Spleen (tissue), 13 donors: ENCODE data around the gene MIEN1. TPM values are rescaled to one million over a fixed set of nuclear protein-coding genes. Genes with fewer than 3 reads are reported as not detected.

ENCODE experiments used
- DNase-seq: peaks from one replicate; pipeline ENCODE4 v3.0.0-alpha.2; 2020
- H3K27ac ChIP-seq, 8 donors: fragments of 200-600 bp; sonication (generic) in 7 of 8; 1 replicate in 4 of 8; 2 replicates in 4 of 8; pipeline versions ENCODE4 v1.5.0 to v1.8.0; 2016 to 2021; ENCODE audit warnings: inconsistent platforms in 4 of 8, mild to moderate bottlenecking in 4 of 8, moderate library complexity in 1 of 8
- H3K27me3 ChIP-seq, 7 donors: fragments of 200-600 bp; sonication (generic) in 6 of 7; replicated peaks in 1 of 7; 1 replicate in 4 of 7; 2 replicates in 3 of 7; pipeline versions ENCODE4 v1.5.0 to v1.8.0; 2016 to 2021; ENCODE audit warnings: inconsistent platforms in 3 of 7, mild to moderate bottlenecking in 1 of 7
- H3K36me3 ChIP-seq, 6 donors: fragments of 200-600 bp; sonication (generic) in 5 of 6; 1 replicate in 4 of 6; 2 replicates in 2 of 6; pipeline versions ENCODE4 v1.5.0 to v1.8.0; 2016 to 2021; ENCODE audit warnings: inconsistent platforms in 2 of 6
- H3K4me1 ChIP-seq, 6 donors: fragments of 200-600 bp; sonication (generic) in 5 of 6; 1 replicate in 3 of 6; 2 replicates in 3 of 6; pipeline versions ENCODE4 v1.5.0 to v1.8.0; 2016 to 2021; ENCODE audit warnings: inconsistent platforms in 3 of 6
- H3K4me3 ChIP-seq, 8 donors: fragments of 200-600 bp; sonication (generic) in 7 of 8; 1 replicate in 4 of 8; 2 replicates in 4 of 8; pipeline versions ENCODE4 v1.5.0 to v1.8.0; 2016 to 2021; ENCODE audit warnings: inconsistent platforms in 4 of 8, mild to moderate bottlenecking in 4 of 8, moderate library complexity in 2 of 8
- H3K9me3 ChIP-seq, 8 donors: fragments of 200-600 bp; sonication (generic) in 7 of 8; 1 replicate in 4 of 8; 2 replicates in 4 of 8; pipeline versions ENCODE4 v1.5.0 to v1.8.0; 2016 to 2021; ENCODE audit warnings: inconsistent platforms in 4 of 8
- CTCF ChIP-seq, 11 experiments: fragments of 200-600 bp in 7 of 11; fragments of 450-650 bp in 4 of 11; sonication (generic) in 4 of 11; IDR thresholded peaks in 8 of 11; conservative IDR thresholded peaks in 3 of 11; 1 replicate in 7 of 11; 2 replicates in 4 of 11; pipeline versions ENCODE4 v1.4.0 to v1.8.0; 2016 to 2021; ENCODE audit warnings: antibody characterized with exemption in 11 of 11, inconsistent platforms in 4 of 11, mild to moderate bottlenecking in 1 of 11
- POLR2A ChIP-seq, 3 donors: fragments of 450-650 bp; IDR thresholded peaks; one replicate each; pipeline ENCODE4 v1.5.1; 2017; ENCODE audit warnings: antibody characterized with exemption in 3 of 3, mild to moderate bottlenecking in 1 of 3
- POLR2AphosphoS5 ChIP-seq, 3 donors: sonication (generic); formaldehyde crosslinking; IDR thresholded peaks; one replicate each; pipeline ENCODE4 v1.5.1; 2017; ENCODE audit warnings: antibody characterized with exemption in 3 of 3
- WGBS, 5 donors: extraction: QIAGEN DNeasy Blood & Tissue Kit in 3 of 5; methylation state at CpG; one replicate each; pipeline versions ENCODE4 v1.1.5 to v1.1.7; 2013 to 2018; 5-methylcytosine and 5-hydroxymethylcytosine counted together
- intact Hi-C: fragments of 100-400 bp; cut with DNase I; formaldehyde crosslinking; loops from one replicate; pipeline ENCODE4 v1.15.0; 2023; ENCODE audit warnings: low total_unique reads
- long read RNA-seq, 2 donors: transcript quantifications; one replicate each; lab custom pipeline, GENCODE V29; 2026
- polyA plus RNA-seq, 3 donors: library from polyadenylated mRNA; stranded (reverse); fragments of 200-250 nt; gene quantifications; one replicate each; pipeline ENCODE4 v1.2.1, GENCODE V29; 2013
- total RNA-seq, 7 donors: library from RNA; depleted of rRNA in 3 of 7; stranded (reverse); fragments of >200 nt in 3 of 7; fragmentation: NEBNext Ultra II Directional in 4 of 7; extraction: Animal tissue kit (Norgen Biotek cat#: 25700) in 4 of 7; gene quantifications; one replicate each; pipeline versions ENCODE4 v1.1.0 to v1.2.1, GENCODE V29; 2016 to 2021
- donor health status: healthy with polysubstance abuse.
- donor health status: DM: no; HTN: no; CAD: no; lungs with moderate emphysema.
- donor health status: DM: no; HTN: no; CAD: no.
- donor health status: Bipolar disorder and iron deficiency.
- donor health status: healthy.
- donor health status: DM: no; HTN: no; CAD: no.
- donor health status: DM: yes; HTN: yes; CAD: no.

MIEN1 gene
- total RNA-seq (10 to 100 TPM; 28.0 to 58.2 (median 40.5) TPM), polyA plus RNA-seq (10 to 100 TPM; 60.9 to 85.2 (median 78.7) TPM)
- long read RNA-seq, donor 1, transcript MIEN1-201 (4 exons, 1,006 nt), result minor isoform, 24 of 63 reads
- long read RNA-seq, donor 1, transcript MIEN1-202 (3 exons, 825 nt), result minor isoform, 7 of 63 reads
- long read RNA-seq, donor 1, transcript MIEN1-206 (1 exons, 1,999 nt), result major isoform, 31 of 63 reads
- long read RNA-seq, donor 1, partial matches to known transcripts, result 0 of 63 reads
- long read RNA-seq, donor 1, other reads (novel, unspliced or antisense), result 0 of 63 reads
- long read RNA-seq, donor 2, transcript MIEN1-202 (3 exons, 825 nt), result minor isoform, 9 of 48 reads
- long read RNA-seq, donor 2, transcript MIEN1-206 (1 exons, 1,999 nt), result major isoform, 23 of 48 reads
- long read RNA-seq, donor 2, transcript MIEN1-201 (4 exons, 1,006 nt), result minor isoform, 15 of 48 reads
- long read RNA-seq, donor 2, partial matches to known transcripts, result 0 of 48 reads
- long read RNA-seq, donor 2, other reads (novel, unspliced or antisense), result 0 of 48 reads

- intact Hi-C loops, result no loop called here
- H3K4me3 ChIP-seq, result peak within 1 kb of the TSS; percentile 59 to 84 (median 70)
- H3K9me3 ChIP-seq, result no peaks in the 10 kb centered on the region
- peak; percentile 98 for DNase-seq
- no peaks in the 10 kb centered on the region for H3K27me3 ChIP-seq
- H3K4me1 ChIP-seq, result peaks cover 7 to 34% (median 18%) of the 10 kb centered on the region in 6 donors
- H3K27ac ChIP-seq, result peak within 1 kb of the TSS; percentile 89 to 99 (median 94)
- peaks cover 0 to 40% (median 22%) of the 10 kb centered on the region in 6 donors for H3K36me3 ChIP-seq
- WGBS, 5 donors, result 1 to 3% (median 1%) methylated on average over 36 to 65 of the region's 65 CpGs
- peak; percentile 97 to 99 (median 98) for TF ChIP-seq POLR2AphosphoS5 (IDR thresholded peaks at IDR 0.05)
- peak; percentile 45 to 79 (median 58) for TF ChIP-seq POLR2A (IDR thresholded peaks at IDR 0.05)
- TF ChIP-seq CTCF (IDR thresholded peaks at IDR 0.05 in 8 of 11, conservative IDR thresholded peaks at IDR 0.05 in 3 of 11), result peak; percentile 81 to 96 (median 93)
Measured at GRCh38 chr17:39730095-39730921, at the start of gene MIEN1. Gene MIEN1, minus strand, starts transcription at chr17:39730532. Its CDS starts 37 bp downstream, at chr17:39730495.

- Histone ChIP-seq H3K27me3 (peaks cover 0 to 18% (median 0%) of the 10 kb centered on the region in 7 donors), H3K9me3 (no peaks in the 10 kb centered on the region), H3K4me3 (peak overlapping the region; percentile 35 to 70 (median 39)), H3K27ac (peak overlapping the region; percentile 55 to 92 (median 83)), H3K36me3 (peaks cover 0 to 7% (median 0%) of the 10 kb centered on the region in 6 donors), H3K4me1 (peaks cover 12 to 100% (median 69%) of the 10 kb centered on the region in 6 donors)
- intact Hi-C loops, result no loop called here
- TF ChIP-seq POLR2AphosphoS5 (IDR thresholded peaks at IDR 0.05), result peak in 1 of 3 donors; percentile 64
- TF ChIP-seq CTCF (IDR thresholded peaks at IDR 0.05 in 8 of 11, conservative IDR thresholded peaks at IDR 0.05 in 3 of 11), result no peak
- WGBS, 5 donors, result 25 to 36% (median 29%) methylated on average over 11 of the region's 11 CpGs
- no peak for DNase-seq
Measured at GRCh38 chr17:39777534-39778365, 47.4 kb upstream of the MIEN1 start.

GRCh38 chr17:39776252-39776651, 45.9 kb upstream of the MIEN1 start:
- no peak for DNase-seq
- H3K27ac ChIP-seq, result peak overlapping the region; percentile 55 to 92 (median 83)

More at GRCh38 chr17:39776252-39776651, 45.9 kb upstream of the MIEN1 start:
- Histone ChIP-seq H3K27me3 (peaks cover 0 to 17% (median 0%) of the 10 kb centered on the region in 7 donors), H3K4me1 (peaks cover 21 to 100% (median 69%) of the 10 kb centered on the region in 6 donors), H3K9me3 (no peaks in the 10 kb centered on the region), H3K36me3 (peaks cover 0 to 11% (median 0%) of the 10 kb centered on the region in 6 donors), H3K4me3 (peak overlapping the region; percentile 35 to 70 (median 39))
- TF ChIP-seq CTCF (IDR thresholded peaks at IDR 0.05 in 8 of 11, conservative IDR thresholded peaks at IDR 0.05 in 3 of 11) (no peak), POLR2AphosphoS5 (IDR thresholded peaks at IDR 0.05) (no peak)
- intact Hi-C loops, result no loop called here
